NCI-H1694 treated with DMSO at 0.1 percent for 48 hours (cell line): Measurements from ENCODE around the gene HUWE1.
"Not testable (repeated sequence)": the region's sequence is repeated elsewhere in the genome, so short reads cannot be mapped to it uniquely, and the experiment has no call there.

Source experiments
- DNase-seq: peaks from one replicate; lab custom pipeline; 2025; lab: John Stamatoyannopoulos, UW

Gene HUWE1

GRCh38 chrX:53686151-53686885 is at the start of gene HUWE1:
HUWE1 (minus strand) TSS chrX:53686719; CDS start chrX:53654107, 32,612 bp downstream.
- DNase-seq: peak; percentile 47

- DNase-seq: no peak
These were observed 46.3 kb upstream of the HUWE1 start for GRCh38 chrX:53732797-53733196.

GRCh38 chrX:53729751-53730150 is 43.2 kb upstream of the HUWE1 start:
- no peak for DNase-seq

- DNase-seq: no peak
These were observed 42.0 kb upstream of the HUWE1 start for GRCh38 chrX:53728506-53728905.

- no peak for DNase-seq
These were observed 38.4 kb upstream of the HUWE1 start for GRCh38 chrX:53724872-53725271.

GRCh38 chrX:53723381-53723780 is 36.9 kb upstream of the HUWE1 start:
- no peak for DNase-seq

GRCh38 chrX:53721610-53722009 is 35.1 kb upstream of the HUWE1 start:
- DNase-seq: not testable (repeated sequence)

GRCh38 chrX:53719666-53720065 is 33.1 kb upstream of the HUWE1 start:
- DNase-seq: not testable (repeated sequence)

- no peak for DNase-seq
These were observed 31.6 kb upstream of the HUWE1 start for GRCh38 chrX:53718073-53718472.

GRCh38 chrX:53717205-53717604 is 30.7 kb upstream of the HUWE1 start:
- no peak for DNase-seq

- DNase-seq: no peak
These were observed 30.0 kb upstream of the HUWE1 start for GRCh38 chrX:53716328-53717088.

- DNase-seq: no peak
These were observed 28.9 kb upstream of the HUWE1 start for GRCh38 chrX:53715346-53715924.

- no peak for DNase-seq
These were observed 28.2 kb upstream of the HUWE1 start for GRCh38 chrX:53714580-53715345.

GRCh38 chrX:53713987-53714579 is 27.6 kb upstream of the HUWE1 start:
- DNase-seq: no peak

- no peak for DNase-seq
These were observed 24.9 kb upstream of the HUWE1 start for GRCh38 chrX:53711436-53711835.

GRCh38 chrX:53704854-53705253 is 18.3 kb upstream of the HUWE1 start:
- DNase-seq: no peak

- DNase-seq: no peak
These were observed 17.8 kb upstream of the HUWE1 start for GRCh38 chrX:53704294-53704693.

- no peak for DNase-seq
These were observed 9.5 kb upstream of the HUWE1 start for GRCh38 chrX:53695946-53696549.

GRCh38 chrX:53694642-53695041 is 8.1 kb upstream of the HUWE1 start:
- DNase-seq: no peak

GRCh38 chrX:53688300-53688699 is 1.8 kb upstream of the HUWE1 start:
- no peak for DNase-seq

- DNase-seq: peak; percentile 46
These were observed 808 bp downstream of the HUWE1 start for GRCh38 chrX:53685711-53686110.
